Measurements from ENCODE around the gene RSPO1. TPM values are rescaled to one million over a fixed set of nuclear protein-coding genes. Genes with fewer than 3 reads are reported as not detected.

Gene RSPO1
- total and polyA plus RNA-seq, 5 donors from 2014 or later = not detected

DNA sequence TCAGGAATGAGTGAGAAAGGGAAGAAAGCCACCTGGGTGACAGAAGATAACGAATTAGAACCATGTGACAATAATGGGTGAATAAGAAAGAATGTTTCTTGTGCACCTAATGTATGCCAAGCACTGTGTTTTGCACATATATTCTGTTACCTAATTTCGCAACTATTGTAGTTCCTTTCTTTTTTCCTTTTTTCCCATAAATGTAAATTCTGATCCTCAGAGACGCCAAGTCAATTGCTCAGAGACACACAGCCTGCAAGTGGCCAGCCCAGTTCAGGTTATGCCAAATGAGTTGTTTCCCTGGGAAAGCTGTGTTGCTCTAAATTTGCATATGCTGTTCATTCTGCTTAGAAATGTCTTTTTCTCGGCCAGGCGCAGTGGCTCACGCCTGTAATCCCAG is 1.7 kb upstream of the RSPO1 start:
- no peak for DNase-seq
- H3K27me3 ChIP-seq (ENCODE audit: control insufficient read depth, insufficient read depth, low read length) = peaks cover 35% of the 10 kb centered on the region
- Mint-ChIP-seq H3K36me3 (no peaks in the 10 kb centered on the region), H3K4me3 (no peak overlapping the region), H3K4me1 (peaks cover 0 to 14% (median 1%) of the 10 kb centered on the region in 4 donors), H3K27me3 (peaks cover 52% of the 10 kb centered on the region), H3K9me3 (peaks cover 0 to 3% (median 0%) of the 10 kb centered on the region in 7 donors), H3K27ac (no peak overlapping the region)
- no peak overlapping the region for H3K4me3 ChIP-seq (ENCODE audit: low read depth, low read length)
- peaks cover 0 to 6% of the 10 kb centered on the region in 2 experiments for H3K9me3 ChIP-seq (ENCODE audit: control insufficient read depth in 2 of 2, low read length in 2 of 2)
- no peak for ATAC-seq (ENCODE audit: low read depth in 2 of 2)
- H3K27ac ChIP-seq (ENCODE audit: insufficient read depth, low read length, poor library complexity, severe bottlenecking) = no peak overlapping the region
- no peaks in the 10 kb centered on the region for H3K4me1 ChIP-seq (ENCODE audit: control insufficient read depth, insufficient read depth, low read length, poor library complexity, severe bottlenecking)
- H3K36me3 ChIP-seq (ENCODE audit: control insufficient read depth, insufficient read depth, low read length) = no peaks in the 10 kb centered on the region

- H3K9me3 ChIP-seq (ENCODE audit: control insufficient read depth in 2 of 2, low read length in 2 of 2) = no peaks in the 10 kb centered on the region
- H3K27ac ChIP-seq (ENCODE audit: insufficient read depth, low read length, poor library complexity, severe bottlenecking) = no peak overlapping the region
- Mint-ChIP-seq H3K36me3 (no peaks in the 10 kb centered on the region), H3K4me1 (peaks cover 0 to 14% (median 1%) of the 10 kb centered on the region in 4 donors), H3K27ac (no peak overlapping the region), H3K27me3 (peaks cover 64% of the 10 kb centered on the region), H3K9me3 (peaks cover 0 to 3% (median 0%) of the 10 kb centered on the region in 7 donors), H3K4me3 (peak overlapping the region in 2 of 4 donors; percentile 59 to 65)
- no peaks in the 10 kb centered on the region for H3K4me1 ChIP-seq (ENCODE audit: control insufficient read depth, insufficient read depth, low read length, poor library complexity, severe bottlenecking)
- peaks cover 36% of the 10 kb centered on the region for H3K27me3 ChIP-seq (ENCODE audit: control insufficient read depth, insufficient read depth, low read length)
- H3K36me3 ChIP-seq (ENCODE audit: control insufficient read depth, insufficient read depth, low read length) = no peaks in the 10 kb centered on the region
- no peak overlapping the region for H3K4me3 ChIP-seq (ENCODE audit: low read depth, low read length)
- DNase-seq = no peak
- ATAC-seq (ENCODE audit: low read depth in 2 of 2) = no peak
These were observed 555 bp upstream of the RSPO1 start for GRCh38 chr1:37634992-37635902.

GRCh38 chr1:37633938-37634243 is 801 bp downstream of the RSPO1 start:
- H3K36me3 Mint-ChIP-seq = no peaks in the 10 kb centered on the region
- no peak for ATAC-seq (ENCODE audit: low read depth in 2 of 2)
- Histone ChIP-seq H3K27ac (ENCODE audit: insufficient read depth, low read length, poor library complexity, severe bottlenecking) (no peak overlapping the region), H3K27me3 (ENCODE audit: control insufficient read depth, insufficient read depth, low read length) (peaks cover 42% of the 10 kb centered on the region), H3K36me3 (ENCODE audit: control insufficient read depth, insufficient read depth, low read length) (no peaks in the 10 kb centered on the region), H3K4me1 (ENCODE audit: control insufficient read depth, insufficient read depth, low read length, poor library complexity, severe bottlenecking) (no peaks in the 10 kb centered on the region), H3K9me3 (ENCODE audit: control insufficient read depth in 2 of 2, low read length in 2 of 2) (no peaks in the 10 kb centered on the region), H3K4me3 (ENCODE audit: low read depth, low read length) (no peak overlapping the region)
- H3K27me3 Mint-ChIP-seq = peaks cover 75% of the 10 kb centered on the region
- peak overlapping the region in 1 of 4 donors; percentile 41 for H3K4me3 Mint-ChIP-seq
- H3K4me1 Mint-ChIP-seq = peaks cover 0 to 14% (median 1%) of the 10 kb centered on the region in 4 donors
- peaks cover 0 to 3% (median 0%) of the 10 kb centered on the region in 7 donors for H3K9me3 Mint-ChIP-seq
- no peak for DNase-seq
- no peak overlapping the region for H3K27ac Mint-ChIP-seq

- Mint-ChIP-seq H3K27ac (no peak overlapping the region), H3K4me1 (peaks cover 0 to 14% (median 1%) of the 10 kb centered on the region in 4 donors)
These were observed 1.4 kb downstream of the RSPO1 start for GRCh38 chr1:37633040-37633937.

DNA sequence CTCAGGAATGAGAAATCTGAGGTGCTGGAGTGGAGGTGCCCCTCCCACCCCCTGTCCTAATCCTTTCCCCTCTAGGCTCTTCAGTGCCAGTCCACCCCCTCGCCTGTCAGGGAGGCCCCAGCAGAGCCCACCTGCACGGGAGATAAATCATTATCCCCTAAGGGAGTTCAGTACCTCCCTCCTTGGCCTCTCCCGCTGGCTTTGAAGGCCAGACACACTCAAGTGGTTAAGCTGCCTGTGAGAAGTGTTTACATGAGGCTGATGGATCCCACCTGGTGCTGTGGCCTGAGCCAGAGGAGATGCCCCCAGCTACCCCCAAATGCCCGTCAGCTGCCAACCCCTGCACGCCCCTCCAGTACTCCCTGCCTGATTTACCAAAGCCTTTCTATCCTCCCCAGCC is 3.7 kb downstream of the RSPO1 start:
- no peak overlapping the region for H3K27ac ChIP-seq (ENCODE audit: insufficient read depth, low read length, poor library complexity, severe bottlenecking)
- Mint-ChIP-seq H3K9me3 (peaks cover 0 to 2% (median 0%) of the 10 kb centered on the region in 7 donors), H3K27ac (no peak overlapping the region), H3K4me1 (peaks cover 0 to 14% (median 1%) of the 10 kb centered on the region in 4 donors), H3K36me3 (no peaks in the 10 kb centered on the region), H3K4me3 (no peak overlapping the region), H3K27me3 (peaks cover 73% of the 10 kb centered on the region)
- no peak overlapping the region for H3K4me3 ChIP-seq (ENCODE audit: low read depth, low read length)
- peaks cover 39% of the 10 kb centered on the region for H3K27me3 ChIP-seq (ENCODE audit: control insufficient read depth, insufficient read depth, low read length)
- no peaks in the 10 kb centered on the region for H3K4me1 ChIP-seq (ENCODE audit: control insufficient read depth, insufficient read depth, low read length, poor library complexity, severe bottlenecking)
- no peak for ATAC-seq (ENCODE audit: low read depth in 2 of 2)
- H3K9me3 ChIP-seq (ENCODE audit: control insufficient read depth in 2 of 2, low read length in 2 of 2) = no peaks in the 10 kb centered on the region
- no peaks in the 10 kb centered on the region for H3K36me3 ChIP-seq (ENCODE audit: control insufficient read depth, insufficient read depth, low read length)
- no peak for DNase-seq

More at GRCh38 chr1:37633040-37633937, 1.4 kb downstream of the RSPO1 start:
- Histone ChIP-seq H3K4me3 (ENCODE audit: low read depth, low read length) (no peak overlapping the region), H3K36me3 (ENCODE audit: control insufficient read depth, insufficient read depth, low read length) (no peaks in the 10 kb centered on the region), H3K9me3 (ENCODE audit: control insufficient read depth in 2 of 2, low read length in 2 of 2) (no peaks in the 10 kb centered on the region), H3K27me3 (ENCODE audit: control insufficient read depth, insufficient read depth, low read length) (peaks cover 42% of the 10 kb centered on the region), H3K4me1 (ENCODE audit: control insufficient read depth, insufficient read depth, low read length, poor library complexity, severe bottlenecking) (no peaks in the 10 kb centered on the region), H3K27ac (ENCODE audit: insufficient read depth, low read length, poor library complexity, severe bottlenecking) (no peak overlapping the region)
- no peaks in the 10 kb centered on the region for H3K36me3 Mint-ChIP-seq
- H3K4me3 Mint-ChIP-seq = no peak overlapping the region
- ATAC-seq (ENCODE audit: low read depth in 2 of 2) (no peak), DNase-seq (no peak)
- H3K27me3 Mint-ChIP-seq = peaks cover 78% of the 10 kb centered on the region
- H3K9me3 Mint-ChIP-seq = peaks cover 0 to 2% (median 0%) of the 10 kb centered on the region in 7 donors

DNA sequence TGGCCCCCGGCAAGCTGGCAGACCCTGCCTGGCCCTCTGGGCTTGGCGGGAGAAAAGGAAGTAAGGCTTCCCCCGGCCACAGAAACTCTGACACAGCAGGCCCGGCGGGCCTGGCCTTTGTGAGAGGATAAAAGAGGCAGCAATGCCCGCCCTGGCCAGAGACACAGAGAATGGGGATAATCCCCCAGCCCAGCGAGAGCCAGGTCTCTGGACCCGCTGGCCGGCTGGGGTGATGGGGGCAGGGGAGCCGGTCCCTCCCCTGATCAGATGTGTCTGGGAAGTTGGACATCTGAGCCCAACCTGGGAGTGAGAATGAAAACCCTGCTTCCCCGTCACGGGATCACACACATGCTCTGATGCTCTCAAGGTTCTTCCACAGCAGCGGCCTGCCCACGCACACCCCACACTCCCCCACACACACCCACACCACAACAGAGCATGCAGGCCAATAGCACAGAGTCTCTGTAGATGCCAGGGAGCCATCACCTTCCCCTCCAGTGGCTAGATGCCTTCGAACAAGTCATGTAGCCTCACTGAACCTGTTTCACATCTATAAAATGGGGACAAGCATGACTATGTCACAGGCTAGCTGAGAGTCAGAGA is 4.2 kb downstream of the RSPO1 start:
- H3K4me3 ChIP-seq (ENCODE audit: low read depth, low read length) = no peak overlapping the region
- H3K4me1 ChIP-seq (ENCODE audit: control insufficient read depth, insufficient read depth, low read length, poor library complexity, severe bottlenecking) = no peaks in the 10 kb centered on the region
- no peaks in the 10 kb centered on the region for H3K36me3 ChIP-seq (ENCODE audit: control insufficient read depth, insufficient read depth, low read length)
- ATAC-seq (ENCODE audit: low read depth in 2 of 2) (no peak), DNase-seq (no peak)
- peaks cover 74% of the 10 kb centered on the region for H3K27me3 Mint-ChIP-seq
- no peak overlapping the region for H3K4me3 Mint-ChIP-seq
- peaks cover 0 to 14% (median 1%) of the 10 kb centered on the region in 4 donors for H3K4me1 Mint-ChIP-seq
- H3K27ac Mint-ChIP-seq = no peak overlapping the region
- H3K9me3 Mint-ChIP-seq = peaks cover 0 to under 1% (median 0%) of the 10 kb centered on the region in 7 donors
- no peak overlapping the region for H3K27ac ChIP-seq (ENCODE audit: insufficient read depth, low read length, poor library complexity, severe bottlenecking)
- H3K9me3 ChIP-seq (ENCODE audit: control insufficient read depth in 2 of 2, low read length in 2 of 2) = no peaks in the 10 kb centered on the region
- H3K36me3 Mint-ChIP-seq = no peaks in the 10 kb centered on the region
- peaks cover 35% of the 10 kb centered on the region for H3K27me3 ChIP-seq (ENCODE audit: control insufficient read depth, insufficient read depth, low read length)

DNA sequence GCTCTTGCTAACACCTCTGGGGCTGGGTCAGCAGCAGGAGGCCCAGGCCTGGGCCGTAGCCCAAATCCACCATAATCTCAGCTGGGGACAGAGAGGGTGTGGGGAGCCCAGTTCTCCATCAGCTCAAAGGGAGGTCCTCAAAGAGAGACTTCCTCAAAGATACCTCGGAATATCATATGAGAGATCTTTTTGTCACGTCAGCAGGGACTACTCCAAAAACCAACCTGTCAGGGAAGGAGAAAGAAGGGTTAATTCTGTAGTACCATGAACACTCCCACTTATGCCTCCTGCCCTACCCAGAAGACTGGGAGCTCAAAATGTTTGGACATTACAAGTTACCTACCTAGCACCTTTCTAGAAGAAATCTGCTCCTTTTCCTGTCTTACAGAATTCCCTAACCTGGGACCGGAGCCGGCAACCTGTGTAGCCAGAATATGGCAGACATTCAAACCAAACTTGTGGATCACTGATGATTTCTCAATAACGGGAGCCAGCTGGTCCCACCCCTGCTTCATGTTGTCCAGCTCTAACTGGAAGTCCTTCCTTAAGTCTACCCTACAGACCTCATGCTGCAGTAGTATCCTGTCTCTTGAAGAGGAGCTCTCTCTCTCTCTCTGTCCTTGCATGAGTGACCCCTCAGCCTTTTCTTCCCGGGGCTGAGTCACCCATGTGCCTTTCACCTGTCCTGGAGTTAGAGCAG is 4.8 kb downstream of the RSPO1 start:
- Mint-ChIP-seq H3K27me3 (peaks cover 71% of the 10 kb centered on the region), H3K4me3 (no peak overlapping the region), H3K4me1 (peaks cover 0 to 9% (median 0%) of the 10 kb centered on the region in 4 donors), H3K36me3 (no peaks in the 10 kb centered on the region), H3K9me3 (no peaks in the 10 kb centered on the region), H3K27ac (no peak overlapping the region)
- Histone ChIP-seq H3K27me3 (ENCODE audit: control insufficient read depth, insufficient read depth, low read length) (peaks cover 30% of the 10 kb centered on the region), H3K4me3 (ENCODE audit: low read depth, low read length) (no peak overlapping the region), H3K36me3 (ENCODE audit: control insufficient read depth, insufficient read depth, low read length) (no peaks in the 10 kb centered on the region), H3K27ac (ENCODE audit: insufficient read depth, low read length, poor library complexity, severe bottlenecking) (no peak overlapping the region), H3K9me3 (ENCODE audit: control insufficient read depth in 2 of 2, low read length in 2 of 2) (no peaks in the 10 kb centered on the region), H3K4me1 (ENCODE audit: control insufficient read depth, insufficient read depth, low read length, poor library complexity, severe bottlenecking) (no peaks in the 10 kb centered on the region)
- ATAC-seq (ENCODE audit: low read depth in 2 of 2) (no peak), DNase-seq (no peak)
